ENCODE measurements around the gene SSUH2. TPM values are rescaled to one million over a fixed set of nuclear protein-coding genes. Genes with fewer than 3 reads are reported as not detected.

SSUH2 gene
- total and polyA plus RNA-seq, 2 of the 13 experiments (the other 11 are each of a cell fraction or from before 2014, with no cell fraction given) = 38.1 to 136 TPM

- TF ChIP-seq GMEB2 (CRISPR knock-in tag; IDR thresholded peaks at IDR 0.05; ENCODE audit: low read depth) (no peak), SALL1 (CRISPR knock-in tag; IDR thresholded peaks at IDR 0.05) (peak; percentile 97), ZNF556 (CRISPR knock-in tag; IDR thresholded peaks at IDR 0.05; ENCODE audit: borderline replicate concordance) (peak; percentile 96), ZNF136 (CRISPR knock-in tag; IDR thresholded peaks at IDR 0.05; ENCODE audit: low read depth) (no peak), ZNF709 (CRISPR knock-in tag; IDR thresholded peaks at IDR 0.05) (peak; percentile 57; the same call in 1 of the 2 replicates), ZNF878 (CRISPR knock-in tag; IDR thresholded peaks at IDR 0.05) (peak; percentile 86), NCOA5 (CRISPR knock-in tag; IDR thresholded peaks at IDR 0.05) (no peak), NFAT5 (CRISPR knock-in tag; IDR thresholded peaks at IDR 0.05) (peak; percentile 62; the same call in 1 of the 2 replicates), TEAD2 (CRISPR knock-in tag; IDR thresholded peaks at IDR 0.05) (no peak), SMC3 (IDR thresholded peaks at IDR 0.05; ENCODE audit: low read length) (no peak), ZFX (CRISPR knock-in tag; IDR thresholded peaks at IDR 0.05; ENCODE audit: low read depth) (peak; percentile 47), ZNF296 (CRISPR knock-in tag; conservative IDR thresholded peaks at IDR 0.05) (no peak), NR2F6 (IDR thresholded peaks at IDR 0.05) (peak; percentile 76), NR2F6 (CRISPR knock-in tag; IDR thresholded peaks at IDR 0.05) (peak; percentile 91), REPIN1 (CRISPR knock-in tag; IDR thresholded peaks at IDR 0.05; ENCODE audit: borderline replicate concordance, low read depth) (peak; percentile 89), FOXP4 (CRISPR knock-in tag; IDR thresholded peaks at IDR 0.05) (peak; percentile 73; the same call in 1 of the 2 replicates), GMEB1 (CRISPR knock-in tag; IDR thresholded peaks at IDR 0.05; ENCODE audit: borderline replicate concordance) (no peak), TAF15 (IDR thresholded peaks at IDR 0.05; ENCODE audit: low read depth, low read length, poor library complexity, severe bottlenecking) (no peak), TOPORS (CRISPR knock-in tag; IDR thresholded peaks at IDR 0.05) (no peak)
These were observed 7.1 kb upstream of the SSUH2 start (continued) for GRCh38 chr3:8651418-8652323.

Measured in HepG2 (cell line).